NCI-H2029 treated with DMSO at 0.1 percent for 48 hours (cell line): ENCODE results near the gene YBX2.
A peak's percentile ranks its signal among the peaks of the same experiment; 100 is the strongest.
"Not testable (repeated sequence)": the region's sequence is repeated elsewhere in the genome, so short reads cannot be mapped to it uniquely, and the experiment has no call there.

Experiments
- DNase-seq: peaks from one replicate; lab custom pipeline; 2025; lab: John Stamatoyannopoulos, UW

Gene YBX2

GRCh38 chr17:7294614-7295153 is at the start of gene YBX2:
Gene YBX2, minus strand, starts transcription at chr17:7294639. Its CDS starts 139 bp downstream, at chr17:7294500.
- peak; percentile 2 for DNase-seq

- no peak for DNase-seq
These were observed 48.8 kb upstream of the YBX2 start for GRCh38 chr17:7343250-7343649.

- no peak for DNase-seq
These were observed 47.4 kb upstream of the YBX2 start for GRCh38 chr17:7341842-7342241.

- no peak for DNase-seq
These were observed 45.7 kb upstream of the YBX2 start for GRCh38 chr17:7340179-7340578.

GRCh38 chr17:7337600-7337999 is 43.2 kb upstream of the YBX2 start:
- DNase-seq: not testable (repeated sequence)

- no peak for DNase-seq
These were observed 42.1 kb upstream of the YBX2 start, which contains the start of gene ACAP1 for GRCh38 chr17:7336240-7337175. Gene ACAP1, plus strand, starts transcription at chr17:7336529. Its CDS starts 206 bp downstream, at chr17:7336735.

- not testable (repeated sequence) for DNase-seq
These were observed 41.3 kb upstream of the YBX2 start for GRCh38 chr17:7335765-7336164.

GRCh38 chr17:7334938-7335538 is 40.6 kb upstream of the YBX2 start:
- no peak for DNase-seq

GRCh38 chr17:7332600-7333069 is 38.2 kb upstream of the YBX2 start:
- not testable (repeated sequence) for DNase-seq

GRCh38 chr17:7332111-7332510 is 37.7 kb upstream of the YBX2 start:
- DNase-seq: no peak

- DNase-seq: no peak
These were observed 36.2 kb upstream of the YBX2 start for GRCh38 chr17:7330638-7331015.

- DNase-seq: peak; percentile 18
These were observed 35.7 kb upstream of the YBX2 start for GRCh38 chr17:7329997-7330637.

GRCh38 chr17:7329374-7329996 is 35.0 kb upstream of the YBX2 start:
- peak; percentile 69 for DNase-seq

- no peak for DNase-seq
These were observed 34.5 kb upstream of the YBX2 start, which contains the start of gene NEURL4 for GRCh38 chr17:7328840-7329373. Gene NEURL4, minus strand, starts transcription at chr17:7329335. Its CDS starts 23 bp downstream, at chr17:7329312.

GRCh38 chr17:7328009-7328408 is 33.6 kb upstream of the YBX2 start:
- DNase-seq: no peak

- DNase-seq: no peak
These were observed 33.1 kb upstream of the YBX2 start for GRCh38 chr17:7327501-7327900.

GRCh38 chr17:7327056-7327455 is 32.6 kb upstream of the YBX2 start:
- DNase-seq: no peak

- DNase-seq: no peak
These were observed 31.7 kb upstream of the YBX2 start for GRCh38 chr17:7326186-7326585.

GRCh38 chr17:7325031-7325528 is 30.6 kb upstream of the YBX2 start:
- DNase-seq: no peak

- no peak for DNase-seq
These were observed 30.0 kb upstream of the YBX2 start for GRCh38 chr17:7324438-7324779.

GRCh38 chr17:7323731-7324437 is 29.4 kb upstream of the YBX2 start:
- DNase-seq: no peak
